Smooth muscle cell (in vitro differentiated cells): ENCODE data around the gene MEIOB. TPM values are rescaled to one million over a fixed set of nuclear protein-coding genes. Genes with fewer than 3 reads are reported as not detected.

Source experiments
- DNase-seq: peaks from one replicate; lab custom pipeline; 2025; ENCODE audit not compliant: unreplicated experiment; lab: John Stamatoyannopoulos, UW
- H2AFZ ChIP-seq: fragments of 200-600 bp; sonication (generic); 2 replicates; pipeline ENCODE4 v1.6.0; 2016; ENCODE audit warnings: antibody characterized with exemption, low read depth, mild to moderate bottlenecking
- H3F3A ChIP-seq: fragments of 200-600 bp; sonication (generic); 2 replicates; pipeline ENCODE4 v1.6.0; 2017; ENCODE audit warnings: antibody characterized with exemption, low read depth
- H3K27ac ChIP-seq: fragments of 200-600 bp; sonication (generic); 2 replicates; pipeline ENCODE4 v1.5.1; 2016; ENCODE audit warnings: low read depth, mild to moderate bottlenecking
- H3K27me3 ChIP-seq: fragments of 200-600 bp; sonication (generic); 2 replicates; pipeline ENCODE4 v1.6.1; 2016; ENCODE audit warnings: low read depth, mild to moderate bottlenecking
- H3K36me3 ChIP-seq: fragments of 200-600 bp; sonication (generic); 2 replicates; pipeline ENCODE4 v1.5.1; 2016; ENCODE audit warnings: low read depth
- H3K4me1 ChIP-seq: fragments of 200-600 bp; sonication (generic); 2 replicates; pipeline ENCODE4 v1.5.1; 2016; ENCODE audit warnings: low read depth
- H3K4me2 ChIP-seq: fragments of 200-600 bp; sonication (generic); 2 replicates; pipeline ENCODE4 v1.6.0; 2016; ENCODE audit warnings: mild to moderate bottlenecking
- H3K4me3 ChIP-seq: fragments of 200-600 bp; sonication (generic); 2 replicates; pipeline ENCODE4 v1.5.1; 2016; ENCODE audit warnings: mild to moderate bottlenecking
- H3K79me2 ChIP-seq: fragments of 200-600 bp; sonication (generic); 2 replicates; pipeline ENCODE4 v1.6.0; 2016; ENCODE audit warnings: low read depth, mild to moderate bottlenecking
- H3K9ac ChIP-seq: fragments of 200-600 bp; sonication (generic); 2 replicates; pipeline ENCODE4 v1.6.0; 2016; ENCODE audit warnings: low read depth
- H3K9me3 ChIP-seq: fragments of 200-600 bp; sonication (generic); replicated peaks from 2 replicates; pipeline ENCODE4 v1.5.1; 2016; ENCODE audit warnings: low read depth
- H4K20me1 ChIP-seq: fragments of 200-600 bp; sonication (generic); 2 replicates; pipeline ENCODE4 v1.6.0; 2016; ENCODE audit warnings: low read depth
- CTCF ChIP-seq: fragments of 200-600 bp; sonication (generic); IDR thresholded peaks from 2 replicates; pipeline ENCODE4 v1.5.1; 2017; ENCODE audit warnings: borderline replicate concordance, mild to moderate bottlenecking, antibody characterized with exemption; ENCODE audit not compliant: insufficient read depth, poor library complexity, severe bottlenecking
- WGBS: methylation state at CpG from one replicate; pipeline ENCODE4 v1.1.7; 2016; ENCODE audit warnings: low lambda C conversion rate; 5-methylcytosine and 5-hydroxymethylcytosine counted together
- polyA plus RNA-seq: library from polyadenylated mRNA; unstranded; fragments of >200 nt; fragmentation: Nextera tagmentation; extraction: Ambion mirVana; gene quantifications from 2 replicates; pipeline ENCODE4 v1.2.1, GENCODE V29; 2016
- total RNA-seq: library from RNA; depleted of rRNA; stranded (reverse); fragments of >200 nt; gene quantifications from 2 replicates; pipeline ENCODE4 v1.2.3, GENCODE V29; 2014

Gene MEIOB
- total and polyA plus RNA-seq, 2 experiments from 2014 or later = 0.18 to 1.7 TPM

DNA sequence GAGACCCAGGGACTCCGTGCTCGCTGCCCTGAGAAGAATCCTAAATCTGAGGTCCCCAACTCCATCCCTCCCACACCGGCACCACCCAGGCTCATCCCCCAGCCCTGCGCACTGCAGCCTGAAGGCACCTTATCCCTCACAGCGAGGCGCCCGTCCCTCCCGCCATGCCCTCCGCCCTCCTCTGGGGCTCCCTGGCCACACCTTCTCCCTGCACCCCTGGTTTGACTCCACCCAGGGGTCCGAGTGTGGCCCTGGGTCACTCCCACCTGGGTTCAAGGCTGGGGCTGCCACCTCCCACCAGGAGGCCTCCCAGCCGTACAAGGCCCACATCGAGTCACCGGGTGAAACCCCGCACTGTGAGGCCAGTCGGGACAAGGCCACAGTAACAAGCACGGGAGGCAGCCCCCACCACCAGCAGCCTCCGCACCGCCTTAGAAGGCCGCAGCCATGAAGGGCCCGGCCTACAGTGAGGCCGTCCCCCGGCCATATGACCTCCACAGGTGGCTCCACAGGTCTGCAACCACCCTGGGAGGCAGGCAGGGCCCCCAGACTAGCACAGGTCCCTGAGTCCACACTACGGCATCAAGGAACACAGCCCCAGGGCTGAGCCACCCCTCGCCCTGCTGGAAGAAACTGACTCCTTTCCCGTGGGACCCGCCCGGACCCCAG, 53.6 kb downstream of the MEIOB start:
- H3K36me3 ChIP-seq = no peaks in the 10 kb centered on the region
- peaks cover 7% of the 10 kb centered on the region for H3F3A ChIP-seq
- no peak overlapping the region for H3K4me2 ChIP-seq
- no peak overlapping the region for H3K9ac ChIP-seq
- no peaks in the 10 kb centered on the region for H4K20me1 ChIP-seq
- no peaks in the 10 kb centered on the region for H3K4me1 ChIP-seq
- no peak overlapping the region for H3K4me3 ChIP-seq
- no peak overlapping the region for H3K27ac ChIP-seq
- H3K27me3 ChIP-seq = no peaks in the 10 kb centered on the region
- no peak for TF ChIP-seq CTCF
- no peaks in the 10 kb centered on the region for H3K9me3 ChIP-seq
- no peak overlapping the region for H2AFZ ChIP-seq
- no peak for DNase-seq
- H3K79me2 ChIP-seq = no peaks in the 10 kb centered on the region
- 97% methylated on average over 27 of the region's 27 CpGs for WGBS

DNA sequence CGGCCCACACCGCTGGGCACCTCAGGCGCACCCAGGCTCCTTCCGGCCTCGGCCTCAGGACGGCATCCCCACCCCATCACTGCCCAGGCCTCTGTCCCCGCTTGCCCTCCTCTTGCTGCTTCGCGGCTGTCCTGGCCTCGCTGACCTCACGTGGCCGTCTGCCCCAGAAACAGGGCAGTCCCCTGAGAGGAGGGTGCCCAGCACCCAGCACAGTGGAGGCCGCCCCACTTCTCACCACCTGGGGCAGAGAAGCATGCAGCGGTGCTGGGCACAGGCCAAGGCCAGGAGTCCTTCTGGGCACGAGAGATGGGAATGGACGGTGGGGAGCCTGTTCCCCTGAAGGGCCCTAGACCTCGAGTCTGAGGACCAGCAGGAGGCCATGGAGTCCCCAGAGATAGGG, 54.2 kb downstream of the MEIOB start:
- Histone ChIP-seq H3K4me3 (no peak overlapping the region), H2AFZ (no peak overlapping the region), H4K20me1 (no peaks in the 10 kb centered on the region), H3K36me3 (no peaks in the 10 kb centered on the region), H3K9ac (no peak overlapping the region), H3K9me3 (no peaks in the 10 kb centered on the region), H3K4me1 (peaks cover 2% of the 10 kb centered on the region), H3K4me2 (no peak overlapping the region), H3K27me3 (no peaks in the 10 kb centered on the region), H3K79me2 (no peaks in the 10 kb centered on the region), H3F3A (peaks cover 8% of the 10 kb centered on the region), H3K27ac (no peak overlapping the region)
- WGBS = 97% methylated on average over 17 of the region's 17 CpGs
- TF ChIP-seq CTCF = no peak
- no peak for DNase-seq

GRCh38 chr16:1817276-1817589, 54.7 kb downstream of the MEIOB start:
- Histone ChIP-seq H2AFZ (no peak overlapping the region), H3K36me3 (no peaks in the 10 kb centered on the region), H3K27me3 (no peaks in the 10 kb centered on the region), H3F3A (peaks cover 8% of the 10 kb centered on the region), H3K27ac (no peak overlapping the region), H3K4me1 (peaks cover 5% of the 10 kb centered on the region), H3K79me2 (no peaks in the 10 kb centered on the region), H3K9me3 (no peaks in the 10 kb centered on the region), H3K9ac (no peak overlapping the region), H4K20me1 (no peaks in the 10 kb centered on the region), H3K4me3 (no peak overlapping the region), H3K4me2 (no peak overlapping the region)
- TF ChIP-seq CTCF = no peak
- no peak for DNase-seq
- 98% methylated on average over 9 of the region's 9 CpGs for WGBS
